NCI-H82 treated with DMSO at 0.1 percent for 48 hours (cell line): Measurements from ENCODE around the gene CCNY.
A peak's percentile ranks its signal among the peaks of the same experiment; 100 is the strongest.

ENCODE experiments used
- DNase-seq: peaks from one replicate; lab custom pipeline; 2025; ENCODE audit not compliant: unreplicated experiment; lab: John Stamatoyannopoulos, UW

CCNY gene

DNA sequence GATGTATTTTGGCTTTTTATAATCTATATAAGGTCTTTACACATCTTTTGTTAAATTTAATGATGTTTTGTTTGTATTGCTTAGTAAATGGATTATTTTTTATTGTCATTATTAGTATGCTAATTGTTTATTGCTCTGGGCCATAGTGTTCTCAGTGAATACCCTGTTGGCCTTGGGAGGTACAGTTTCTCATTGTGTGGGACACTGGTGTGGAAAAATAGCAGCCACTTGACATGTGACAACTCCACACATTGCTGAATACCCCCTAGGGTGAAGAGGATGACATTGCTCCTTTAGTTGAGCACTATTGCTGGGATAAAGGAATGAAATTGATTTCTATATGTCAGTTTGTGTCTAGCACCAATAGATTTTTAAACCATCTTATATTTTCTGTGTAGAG, 130.9 kb downstream of the CCNY start:
- DNase-seq = no peak

DNA sequence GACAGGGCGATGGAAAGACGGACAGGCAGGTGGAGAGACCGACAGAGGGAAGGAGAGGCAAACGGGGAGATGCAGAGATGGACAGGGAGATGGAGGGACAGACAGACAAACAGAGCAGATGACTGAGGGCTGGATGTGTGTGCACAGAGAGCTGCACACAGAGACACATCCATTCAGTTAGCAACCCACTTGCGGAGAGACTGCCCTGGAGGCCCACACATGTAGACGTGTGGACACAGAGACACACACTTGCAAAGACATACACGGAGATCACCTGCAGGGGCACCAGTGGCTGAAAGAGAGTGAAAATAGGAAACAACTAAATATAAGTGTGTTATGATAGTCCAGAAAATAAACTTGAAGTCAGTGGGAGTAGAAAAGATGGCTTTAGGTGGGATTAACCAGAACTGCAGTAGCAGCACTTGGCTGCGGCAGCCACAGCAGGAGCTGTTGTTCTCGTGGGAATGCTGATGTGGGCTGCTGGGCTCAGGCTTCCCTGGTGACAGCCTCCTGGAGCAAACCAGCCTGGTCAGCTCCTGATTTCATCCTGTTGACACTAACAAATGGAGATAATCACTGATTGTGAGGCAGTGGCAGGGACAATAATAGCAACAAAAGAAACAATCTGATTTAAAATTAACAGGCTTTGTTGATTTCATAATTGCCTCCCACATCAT, 134.1 kb downstream of the CCNY start:
- DNase-seq = no peak

DNA sequence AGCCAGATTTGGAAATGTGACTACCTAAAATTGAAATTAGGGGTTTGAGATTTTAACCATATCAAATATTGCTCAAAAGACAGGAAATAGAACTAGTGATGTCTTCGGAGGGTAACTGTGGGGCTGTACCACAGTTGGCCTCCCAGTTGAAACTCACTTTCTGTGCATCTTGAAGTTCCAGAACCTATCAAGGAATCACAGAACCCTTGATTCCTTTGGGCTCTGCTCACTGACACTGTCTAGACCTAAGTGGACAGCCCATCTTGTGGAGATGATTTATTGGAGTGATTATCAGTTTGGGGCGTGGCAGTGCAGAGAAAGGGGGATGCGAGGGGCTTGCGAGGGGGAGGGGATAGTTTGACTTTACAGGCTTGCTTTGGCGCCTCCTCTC, 134.6 kb downstream of the CCNY start:
- no peak for DNase-seq

DNA sequence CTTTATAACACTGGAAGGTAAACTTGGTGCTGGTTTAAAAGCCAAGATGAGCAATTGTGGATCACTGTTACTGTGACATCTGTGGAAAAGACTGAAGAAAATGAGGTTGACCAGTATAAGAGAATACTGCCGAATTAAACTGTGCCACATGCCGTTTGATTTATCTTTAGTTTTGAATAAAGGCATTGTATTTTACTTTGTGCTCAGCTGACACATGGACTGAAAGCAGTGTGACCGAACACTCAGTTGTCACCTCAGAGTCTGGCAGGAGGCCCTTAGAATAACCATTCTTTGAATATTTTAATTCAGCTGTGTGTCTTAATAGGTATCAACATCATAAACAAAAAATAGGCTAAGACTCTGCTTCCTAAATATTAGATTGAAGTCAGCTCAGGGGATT, 135.1 kb downstream of the CCNY start:
- DNase-seq = no peak

DNA sequence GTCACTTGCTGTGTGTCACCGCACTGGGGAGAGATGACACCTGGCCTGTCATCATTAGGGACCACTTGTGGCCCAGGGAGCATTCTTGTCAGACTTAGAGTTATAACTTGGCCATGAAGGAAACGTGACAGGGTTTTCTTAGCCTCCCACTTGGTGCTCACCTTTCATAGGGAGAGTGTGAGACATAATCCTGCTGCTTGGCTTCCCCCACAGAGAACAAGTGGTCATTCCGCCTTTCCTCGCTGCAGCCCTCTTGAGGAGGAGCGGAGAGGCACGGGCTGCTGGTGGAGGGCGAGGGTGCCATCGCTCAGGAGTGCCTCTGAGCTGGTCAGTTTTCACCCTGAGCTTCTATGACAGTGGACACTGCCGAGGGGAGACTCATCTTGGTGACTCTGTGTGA, 143.8 kb downstream of the CCNY start:
- DNase-seq = no peak

DNA sequence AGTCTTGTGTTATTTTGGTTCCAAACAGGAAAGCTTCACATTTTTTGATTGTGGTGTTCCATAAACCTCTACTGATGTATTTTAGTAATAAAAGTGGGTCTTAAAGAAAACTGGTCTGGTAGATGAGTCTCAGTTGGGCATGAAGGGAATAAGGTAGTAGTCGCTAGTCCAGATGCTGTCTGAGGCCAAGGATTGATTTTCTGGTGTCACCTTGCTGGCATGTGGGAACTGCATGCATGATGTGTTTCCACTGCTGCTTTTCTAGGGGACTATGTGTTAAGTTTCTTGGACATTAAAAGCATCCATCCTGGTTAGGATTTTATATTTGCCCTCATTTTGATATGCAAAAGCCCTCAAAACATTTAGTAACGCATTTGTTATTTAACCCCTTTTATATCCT, 145.1 kb downstream of the CCNY start:
- no peak for DNase-seq

DNA sequence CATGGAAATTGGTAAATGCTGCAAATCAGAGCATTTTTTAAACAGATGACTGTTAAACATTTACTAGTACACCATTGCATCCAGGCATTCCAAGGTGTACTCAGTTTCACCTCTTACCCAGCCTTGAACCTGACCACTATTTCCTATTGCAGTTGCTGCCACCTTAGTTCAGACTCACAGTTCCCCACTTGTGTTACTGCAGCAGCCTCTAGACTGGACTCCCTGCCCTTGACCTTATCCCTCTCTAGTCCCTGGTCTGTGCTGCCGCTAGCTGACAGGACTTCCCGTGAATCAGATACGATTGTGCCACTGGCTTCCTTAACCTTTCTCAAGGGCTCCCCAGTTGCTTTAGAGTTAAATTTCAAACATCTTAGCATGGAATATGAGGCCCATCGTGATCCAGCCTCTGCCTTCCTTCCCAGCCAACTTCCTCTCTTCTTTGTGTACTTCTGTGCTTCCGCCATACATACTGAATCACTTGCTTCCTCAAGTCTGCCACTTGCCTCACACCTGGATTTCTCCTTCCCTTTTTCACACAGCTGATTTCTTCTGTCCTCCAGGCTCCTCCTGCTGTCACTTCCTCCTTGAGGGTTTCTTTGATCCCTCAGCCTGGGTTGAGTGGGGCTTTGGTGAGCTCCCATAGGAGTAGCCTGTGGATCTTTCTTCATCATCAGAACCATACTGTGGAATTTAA, 150.1 kb downstream of the CCNY start:
- DNase-seq = no peak

DNA sequence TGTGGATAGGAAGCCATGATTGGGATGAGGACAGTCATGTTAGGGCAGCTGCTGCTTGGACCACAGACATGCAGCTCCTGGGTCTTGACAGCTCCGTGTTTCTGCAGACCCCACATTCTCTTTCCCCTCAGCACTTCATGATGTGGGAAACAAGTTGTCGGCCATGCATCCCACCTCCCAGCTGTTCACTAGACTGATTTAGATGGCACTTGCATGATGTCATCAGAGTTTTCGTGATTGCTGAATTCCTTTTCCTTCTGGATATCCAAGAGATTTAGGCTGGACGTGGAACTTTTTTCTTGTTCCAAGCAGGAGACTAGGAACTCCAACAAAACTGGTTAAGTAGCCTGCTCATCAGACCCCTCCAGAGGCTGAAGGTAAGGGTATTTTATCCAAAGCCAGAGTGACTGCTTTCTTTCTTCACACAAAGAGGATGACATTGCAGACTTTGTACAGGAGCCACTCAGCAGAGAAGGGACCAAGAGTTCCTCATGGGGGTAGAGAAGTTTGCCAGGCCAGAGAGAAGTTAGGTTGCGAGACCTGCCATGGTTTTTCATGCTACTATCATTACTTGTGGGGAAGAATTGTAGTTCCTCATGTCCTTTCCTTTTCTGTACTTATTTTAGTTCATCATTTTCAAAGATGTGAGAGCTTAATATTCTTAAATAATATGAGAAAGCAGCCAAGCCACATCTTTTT, 151.2 kb downstream of the CCNY start:
- no peak for DNase-seq

DNA sequence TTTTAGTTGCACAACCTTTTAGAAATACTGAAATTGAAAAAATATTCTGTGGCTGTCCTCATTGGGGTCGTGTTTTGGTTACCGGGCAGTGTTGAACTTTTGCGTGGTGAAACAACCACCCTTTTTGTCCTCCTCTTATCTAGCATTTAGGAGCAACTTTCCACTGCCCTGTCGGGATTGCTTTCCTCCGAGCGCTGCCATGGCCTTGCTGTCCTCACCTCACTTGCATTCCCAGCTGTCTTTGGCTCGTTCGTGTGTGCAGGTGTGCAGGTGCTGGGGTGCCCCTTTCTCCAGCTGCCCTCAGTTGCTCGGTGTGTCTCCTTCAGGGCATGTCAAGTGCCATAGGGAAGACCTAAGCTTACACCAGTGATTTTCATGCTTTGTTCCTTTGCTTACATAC, 151.9 kb downstream of the CCNY start:
- DNase-seq = no peak

DNA sequence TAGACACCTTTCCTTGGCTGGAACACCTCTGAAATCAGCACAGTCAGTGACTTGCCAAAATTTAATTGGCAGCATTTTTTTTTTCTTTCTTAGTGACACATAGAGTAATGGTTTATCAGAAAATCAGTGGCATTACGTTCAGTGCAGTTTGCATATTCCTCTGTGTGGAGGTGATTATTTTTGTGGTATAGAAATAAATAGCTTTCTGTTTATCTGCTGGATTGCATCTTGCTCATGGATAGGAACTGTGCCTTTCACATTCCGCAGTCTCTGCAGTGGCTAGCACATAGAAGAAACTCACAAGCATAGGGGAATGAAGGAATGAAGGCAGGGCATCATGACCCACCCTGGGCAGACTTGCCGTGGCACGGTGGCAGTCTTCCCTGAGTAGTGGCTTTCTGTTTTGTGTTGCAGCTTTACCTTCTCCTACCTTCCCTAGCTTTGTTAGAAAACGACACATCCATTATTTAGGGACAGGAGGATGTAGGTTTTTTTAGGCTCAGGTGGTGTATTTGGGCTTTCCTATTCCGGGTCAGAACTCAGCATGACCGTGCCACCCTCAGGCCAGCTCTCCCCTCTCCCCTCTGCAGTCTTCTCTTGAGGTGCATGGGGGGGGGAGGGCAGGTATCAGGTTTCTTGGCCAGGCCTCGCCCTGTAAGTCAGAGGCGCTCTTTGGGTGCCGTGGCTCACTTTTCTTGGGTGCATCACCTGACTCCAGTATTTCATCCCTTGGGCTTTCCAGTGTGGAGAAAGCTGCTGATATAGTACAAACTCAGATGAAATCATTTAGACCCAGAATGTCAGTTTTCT, 156.3 kb downstream of the CCNY start:
- DNase-seq = no peak

DNA sequence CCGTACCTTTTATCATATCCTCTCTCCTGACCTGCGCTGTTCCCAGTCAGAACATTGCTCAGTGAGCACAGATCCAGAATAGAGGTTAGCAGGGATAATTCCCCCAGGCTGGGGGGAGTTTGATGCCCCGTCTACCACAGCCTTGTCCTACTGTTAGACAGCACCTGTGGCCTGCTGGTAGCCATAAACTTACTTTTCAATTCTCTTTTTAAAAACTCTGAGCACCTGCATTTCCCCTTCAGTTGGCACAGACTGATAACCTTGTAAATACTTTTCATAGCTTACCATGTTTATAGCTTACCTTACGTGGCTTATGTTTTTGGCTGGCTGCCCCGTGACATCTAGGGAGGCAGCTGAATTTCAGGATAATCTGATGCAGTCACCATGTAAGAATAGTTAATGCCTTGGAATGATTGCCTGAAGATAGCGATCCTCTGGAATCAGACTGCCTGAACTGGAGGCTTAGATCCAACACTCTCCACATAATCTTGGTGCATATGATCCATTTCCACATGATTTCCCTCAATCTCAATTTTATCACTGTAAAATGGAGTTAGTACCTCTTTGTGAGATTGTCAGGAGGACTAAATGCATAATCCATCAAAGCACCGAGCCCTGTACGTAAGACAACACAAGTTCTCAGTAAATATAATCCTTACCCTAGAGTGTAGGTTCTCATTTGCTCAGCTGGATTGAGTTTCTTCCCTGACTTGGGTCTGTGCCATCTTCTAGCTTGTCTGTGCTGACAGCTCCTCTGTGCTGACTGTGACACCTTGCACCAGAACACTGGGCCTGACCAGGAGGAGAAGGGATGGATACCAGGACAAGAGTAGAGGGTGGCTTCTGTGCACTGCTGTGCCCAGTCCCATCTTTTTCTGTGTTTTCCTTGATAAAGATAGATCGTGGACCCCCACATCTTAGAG, 157.1 kb downstream of the CCNY start:
- peak; percentile 13 for DNase-seq

DNA sequence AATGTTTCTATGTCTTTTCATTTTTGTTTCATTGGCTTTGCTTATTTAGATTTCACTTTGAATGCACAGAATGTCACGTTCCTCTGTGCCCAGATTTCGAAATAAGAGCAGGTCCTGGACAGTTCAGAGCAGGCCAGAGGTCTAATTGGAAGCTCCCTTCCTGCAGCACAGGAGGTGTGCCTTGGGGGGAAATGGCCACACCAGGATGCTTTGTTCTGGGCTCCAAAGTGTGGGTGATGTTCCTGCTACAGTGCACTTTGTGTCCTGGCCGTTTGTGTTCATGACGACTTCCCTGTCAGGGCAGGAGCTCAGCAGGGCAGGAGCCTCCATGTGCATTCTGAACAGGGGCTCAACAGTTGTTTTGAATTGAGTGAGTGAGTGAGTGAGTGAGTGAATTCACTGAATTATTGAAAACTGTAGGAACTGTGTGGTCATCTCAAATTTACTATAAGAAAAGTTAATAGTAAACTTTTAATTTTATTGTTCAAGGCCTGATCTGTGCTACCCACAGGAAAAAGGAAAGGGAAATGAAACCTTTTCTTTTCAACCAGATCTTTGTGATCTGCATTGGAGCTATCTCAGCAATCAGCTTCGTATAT, 159.3 kb downstream of the CCNY start:
- DNase-seq = no peak

DNA sequence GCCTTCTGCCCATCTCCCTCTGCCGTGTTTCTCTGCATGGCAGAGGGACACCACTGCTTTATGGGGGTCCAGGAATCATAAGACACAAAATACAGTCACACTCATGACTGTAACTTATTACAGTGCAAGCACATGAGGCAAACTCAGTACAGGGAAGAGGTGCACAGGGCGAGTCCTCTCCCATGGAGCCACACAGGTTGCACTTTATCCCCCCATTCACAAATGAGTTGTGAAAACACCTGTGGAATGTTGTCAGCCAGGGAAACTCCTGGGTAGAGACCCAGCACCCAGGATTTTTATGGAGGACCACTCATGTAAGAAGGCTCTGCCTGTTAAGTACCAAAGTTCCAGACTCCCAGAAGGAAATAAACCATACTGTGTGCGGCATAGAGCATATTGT, 161.6 kb downstream of the CCNY start:
- no peak for DNase-seq

DNA sequence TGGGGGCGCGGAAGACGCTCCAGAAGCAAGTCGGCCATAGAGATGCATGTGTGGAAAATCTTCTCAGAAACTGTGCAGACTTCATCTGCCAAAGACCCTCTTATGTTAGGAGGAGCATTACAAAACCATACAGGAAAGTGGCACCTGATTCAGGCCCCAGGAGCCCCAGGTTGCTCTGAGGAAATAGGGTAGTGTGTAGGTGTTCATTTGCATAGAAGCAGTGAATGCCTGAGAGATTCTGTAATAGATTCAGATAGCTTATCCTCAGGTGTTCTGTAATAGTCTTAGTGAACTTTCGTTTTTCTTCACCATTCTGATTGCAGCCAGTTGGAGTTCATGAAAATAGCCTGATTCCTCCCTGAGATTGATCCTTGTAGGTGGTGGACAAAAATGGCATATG, 162.4 kb downstream of the CCNY start:
- DNase-seq = no peak

DNA sequence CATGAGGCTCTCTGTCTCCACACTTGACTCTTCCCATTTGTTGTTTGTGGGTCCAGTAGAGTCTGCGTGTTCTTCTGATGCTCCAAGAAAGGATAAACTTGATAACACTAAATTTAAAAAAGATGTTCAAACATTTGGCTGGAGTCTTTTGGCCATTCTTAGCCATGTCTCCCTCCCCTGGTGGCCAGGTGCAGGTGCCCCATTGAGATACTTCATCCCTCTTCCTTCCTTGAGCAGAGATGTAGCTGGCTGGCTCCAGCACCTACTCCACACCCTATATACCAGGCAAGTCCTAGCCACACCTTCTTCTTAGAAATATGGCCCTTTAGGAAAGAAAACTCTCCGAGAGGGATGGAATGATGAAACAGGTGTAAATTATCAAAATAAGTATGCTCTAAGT, 165.6 kb downstream of the CCNY start:
- DNase-seq = no peak

DNA sequence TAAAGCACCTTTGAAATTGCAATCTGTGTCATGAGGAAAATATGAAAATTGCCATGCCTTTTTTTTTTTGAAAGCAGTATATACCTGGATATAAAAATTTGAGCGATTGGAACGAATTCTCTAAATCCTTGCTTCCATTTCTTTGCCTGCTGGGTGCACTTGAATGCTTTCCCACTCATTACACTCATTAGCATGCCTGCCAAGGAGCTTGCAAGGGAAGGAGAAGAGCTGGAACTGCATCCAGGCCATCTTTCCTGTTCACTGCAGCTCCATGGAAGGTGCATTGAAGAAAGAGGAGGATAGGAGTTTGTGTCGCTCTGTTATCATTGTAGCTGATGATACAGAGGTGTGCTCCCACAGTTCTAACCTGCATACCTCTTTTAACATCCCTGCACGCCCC, 166.4 kb downstream of the CCNY start:
- DNase-seq = no peak

DNA sequence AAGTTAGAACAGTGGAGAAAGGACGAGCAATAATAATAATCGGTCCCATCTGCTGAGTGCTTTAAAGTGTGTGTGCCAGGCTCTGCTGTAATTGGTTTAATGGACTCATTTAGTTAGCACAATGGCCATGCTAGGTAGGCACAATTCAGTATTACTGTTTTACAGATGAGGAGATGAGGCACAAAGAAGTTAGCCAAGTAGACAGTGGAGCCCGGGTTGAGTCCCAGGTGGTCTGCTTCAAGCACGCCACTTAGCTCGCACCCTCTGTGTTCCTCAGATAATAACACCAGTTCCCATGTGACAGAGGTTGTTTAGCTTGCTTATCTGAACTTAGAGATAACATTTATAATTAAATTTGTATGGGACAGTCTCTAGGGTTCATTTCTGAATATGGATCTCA, 167.3 kb downstream of the CCNY start:
- no peak for DNase-seq

DNA sequence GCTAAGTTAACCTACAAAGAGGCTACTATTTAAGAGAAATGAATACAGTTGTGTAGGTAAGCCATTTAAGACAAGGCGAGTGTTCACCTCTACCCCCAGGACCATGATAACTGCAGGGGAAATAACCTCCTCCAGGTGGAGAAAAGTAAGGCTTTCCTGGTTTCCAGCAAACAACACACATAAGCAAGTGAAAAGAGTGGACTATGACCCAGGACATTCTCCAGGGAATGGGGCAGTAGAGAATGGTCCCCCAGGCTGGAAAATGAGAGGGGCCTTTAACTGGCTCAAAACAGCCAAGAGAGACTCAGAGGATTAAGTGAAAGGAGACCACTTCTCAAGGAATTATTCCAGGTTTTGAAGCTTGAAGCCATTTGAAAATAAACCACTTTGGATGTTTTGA, 167.8 kb downstream of the CCNY start:
- no peak for DNase-seq

DNA sequence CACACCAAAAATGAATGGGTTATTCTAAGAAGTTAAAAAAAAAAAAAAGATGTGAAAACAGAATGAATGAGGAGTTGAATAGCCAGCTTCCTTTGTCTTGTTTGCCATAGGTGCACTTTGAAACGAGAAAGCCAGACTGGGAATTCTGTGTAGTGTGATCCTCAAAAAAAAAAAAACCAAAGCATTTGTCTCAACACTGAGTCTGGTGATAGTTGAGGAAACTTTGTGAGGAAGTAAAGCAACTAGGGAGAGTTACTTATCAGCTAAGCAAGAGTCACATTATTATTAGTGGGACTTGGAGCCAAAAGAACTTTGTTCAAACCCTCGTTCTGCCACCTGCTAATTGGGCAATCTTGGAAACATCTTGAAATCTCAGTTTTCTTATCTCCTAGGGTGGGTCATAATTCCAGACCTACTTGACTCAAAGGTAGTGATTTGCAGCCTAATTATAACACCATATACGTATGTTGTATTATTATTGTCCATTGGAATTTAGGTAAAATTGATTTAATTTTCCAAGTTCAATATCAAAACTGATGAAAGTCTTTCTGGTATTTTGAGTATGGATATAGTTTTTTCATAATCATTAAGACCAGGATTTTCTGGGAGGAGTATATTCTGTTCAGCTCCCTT, 169.0 kb downstream of the CCNY start:
- no peak for DNase-seq

DNA sequence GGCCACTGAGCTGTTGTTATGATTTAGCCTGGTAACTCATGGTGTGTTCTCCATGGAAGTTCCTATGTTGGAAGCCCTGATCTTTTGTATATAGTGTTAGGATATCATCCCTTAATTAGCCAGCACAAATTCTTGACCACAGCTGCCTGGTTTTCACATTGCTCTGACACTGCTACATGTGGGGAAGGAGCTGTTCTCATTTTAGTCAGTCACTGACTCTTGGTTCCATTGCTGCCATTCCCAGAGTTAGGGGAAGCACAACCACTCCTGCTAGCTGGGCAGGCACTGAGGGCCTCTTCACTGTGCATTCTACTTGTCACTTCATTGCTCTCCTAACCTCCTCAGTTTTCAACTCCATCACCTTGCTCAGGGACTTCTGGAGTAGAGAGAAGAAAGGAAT, 170.4 kb downstream of the CCNY start:
- DNase-seq = no peak
